Effector CD8-positive, alpha-beta T cell (primary cell): Measurements from ENCODE around the gene MPRIP.
"Not testable (repeated sequence)": the region's sequence is repeated elsewhere in the genome, so short reads cannot be mapped to it uniquely, and the experiment has no call there.

Experiments used
- DNase-seq: peaks from one replicate; lab custom pipeline; 2025; lab: John Stamatoyannopoulos, UW

The MPRIP gene

DNA sequence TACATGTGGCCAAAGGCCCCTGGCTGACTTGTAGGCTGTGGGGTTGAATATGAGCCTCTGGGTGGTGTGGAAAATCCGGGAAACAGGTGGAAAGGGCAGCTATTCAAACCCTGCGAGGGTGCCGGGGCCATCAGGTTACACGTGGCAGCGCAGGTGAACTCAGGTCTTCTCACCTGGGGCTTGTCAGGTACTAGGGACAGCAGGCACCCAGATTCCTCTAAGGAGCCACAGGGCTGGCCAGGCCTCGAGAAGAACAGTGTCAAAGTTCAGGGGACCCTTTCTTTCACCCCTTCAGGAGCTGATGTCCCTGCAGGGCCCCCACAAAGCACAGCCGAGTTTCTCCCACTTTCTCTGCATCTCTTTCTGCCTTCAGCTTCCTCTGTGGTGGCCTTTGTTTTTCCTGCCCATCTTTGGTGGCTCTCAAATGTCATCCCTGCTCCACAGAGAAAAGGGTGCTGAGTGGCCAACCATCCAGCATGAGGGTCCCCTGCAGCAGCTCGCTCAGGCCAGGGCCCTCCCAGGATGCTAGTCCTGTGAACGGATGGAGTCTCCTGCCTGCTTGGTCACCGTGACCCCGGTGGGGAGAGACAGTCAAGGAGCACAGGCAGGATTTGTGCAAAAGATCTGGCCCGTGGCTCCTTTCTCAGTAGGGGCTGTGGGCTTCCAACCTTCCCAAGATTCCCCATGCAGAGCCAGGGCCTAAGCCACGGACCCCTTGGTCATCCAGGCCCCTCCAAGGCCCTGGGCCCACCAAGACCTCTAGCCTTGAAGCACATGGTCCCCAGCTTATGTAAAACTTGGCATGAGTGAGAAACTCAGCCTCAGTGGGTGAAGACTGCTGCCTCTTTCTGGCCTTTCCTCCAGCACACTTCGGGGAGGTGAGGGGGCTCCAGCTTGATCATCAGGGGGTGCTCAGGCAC is 28.2 kb upstream of the MPRIP start:
- not testable (repeated sequence) for DNase-seq

DNA sequence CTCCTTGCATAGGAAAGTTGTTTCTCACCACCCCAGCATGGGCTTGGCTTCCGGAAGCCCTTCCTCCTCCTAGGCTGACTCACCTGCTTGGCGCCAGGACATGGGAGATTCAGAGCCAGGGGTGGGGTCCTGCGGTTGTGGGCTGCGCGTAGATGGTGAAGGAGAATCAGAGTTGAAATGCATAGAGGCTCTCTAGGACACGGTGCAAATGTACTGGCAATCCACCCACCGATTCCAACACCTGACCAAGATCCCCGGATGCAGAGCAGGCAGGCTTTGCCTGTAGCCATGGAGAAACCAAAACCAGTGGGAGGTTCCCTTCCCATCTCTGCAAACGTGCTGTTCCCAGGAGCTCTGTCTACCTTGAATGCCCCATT is 27.5 kb upstream of the MPRIP start:
- DNase-seq: not testable (repeated sequence)

DNA sequence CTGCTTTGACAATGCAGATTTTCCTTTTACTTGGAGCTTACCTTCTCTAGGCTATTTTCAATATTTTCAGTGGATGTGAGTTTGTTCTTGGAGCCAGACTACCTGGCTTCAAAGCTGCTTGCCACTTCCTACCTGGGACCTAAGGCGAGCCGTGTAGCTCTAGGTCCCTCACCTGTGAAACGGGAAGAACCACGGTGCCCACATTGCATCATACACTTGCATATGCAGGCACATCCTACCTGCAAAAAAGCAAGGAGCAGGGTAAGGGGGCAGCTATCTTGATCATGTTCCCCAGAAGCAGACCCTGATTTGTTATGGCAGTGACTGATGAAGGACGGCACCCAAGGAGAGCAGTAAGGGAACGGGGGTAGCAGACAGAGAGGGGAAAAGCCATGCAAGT is 27.0 kb upstream of the MPRIP start:
- DNase-seq: no peak

DNA sequence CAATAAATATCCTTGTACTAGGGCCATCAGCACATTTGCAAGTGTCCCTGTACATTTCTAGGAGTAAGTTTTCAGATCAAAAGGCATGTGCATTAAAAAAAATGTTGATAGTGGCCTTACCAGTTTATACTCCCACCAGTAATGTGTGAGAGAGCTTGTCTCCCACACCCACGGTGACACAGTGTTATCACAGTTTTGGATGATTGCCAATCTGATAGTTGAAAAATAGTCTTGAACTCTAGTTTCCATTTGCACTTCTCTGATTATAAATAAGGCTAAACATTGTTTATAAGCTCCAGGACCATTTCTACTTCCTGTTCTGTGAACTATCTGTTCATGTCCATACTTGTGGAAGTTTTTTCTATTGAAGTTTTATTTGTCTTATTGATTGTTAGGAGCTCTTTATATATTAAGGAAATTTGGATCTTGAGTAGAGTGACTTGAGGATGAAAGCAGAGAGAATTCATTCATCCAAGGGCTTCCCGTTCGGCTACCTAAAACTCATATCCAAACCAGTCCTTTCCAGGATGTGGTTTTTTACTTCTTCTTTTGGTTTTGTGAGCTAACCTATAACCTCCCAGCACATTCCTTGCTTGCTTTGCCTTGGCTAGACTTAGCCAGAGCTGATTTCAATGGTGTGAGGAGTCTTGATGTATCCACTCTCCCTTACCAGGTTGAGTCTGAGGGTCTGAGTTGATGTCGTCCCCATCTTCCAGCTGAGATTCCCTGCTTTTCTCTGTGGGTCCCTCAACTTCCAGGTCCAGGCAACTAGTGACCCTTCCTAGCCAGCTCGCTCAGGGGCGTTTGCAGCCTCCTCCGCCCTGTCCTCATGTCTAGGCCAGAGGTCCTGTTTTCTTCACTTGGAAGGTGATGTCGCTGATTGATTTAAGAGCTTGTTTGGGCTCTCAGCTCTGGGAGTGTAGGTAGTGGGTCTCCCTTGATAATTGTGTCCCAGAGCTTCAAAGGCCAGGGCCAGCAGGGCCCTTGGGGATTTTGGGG is 25.8 kb upstream of the MPRIP start:
- not testable (repeated sequence) for DNase-seq

DNA sequence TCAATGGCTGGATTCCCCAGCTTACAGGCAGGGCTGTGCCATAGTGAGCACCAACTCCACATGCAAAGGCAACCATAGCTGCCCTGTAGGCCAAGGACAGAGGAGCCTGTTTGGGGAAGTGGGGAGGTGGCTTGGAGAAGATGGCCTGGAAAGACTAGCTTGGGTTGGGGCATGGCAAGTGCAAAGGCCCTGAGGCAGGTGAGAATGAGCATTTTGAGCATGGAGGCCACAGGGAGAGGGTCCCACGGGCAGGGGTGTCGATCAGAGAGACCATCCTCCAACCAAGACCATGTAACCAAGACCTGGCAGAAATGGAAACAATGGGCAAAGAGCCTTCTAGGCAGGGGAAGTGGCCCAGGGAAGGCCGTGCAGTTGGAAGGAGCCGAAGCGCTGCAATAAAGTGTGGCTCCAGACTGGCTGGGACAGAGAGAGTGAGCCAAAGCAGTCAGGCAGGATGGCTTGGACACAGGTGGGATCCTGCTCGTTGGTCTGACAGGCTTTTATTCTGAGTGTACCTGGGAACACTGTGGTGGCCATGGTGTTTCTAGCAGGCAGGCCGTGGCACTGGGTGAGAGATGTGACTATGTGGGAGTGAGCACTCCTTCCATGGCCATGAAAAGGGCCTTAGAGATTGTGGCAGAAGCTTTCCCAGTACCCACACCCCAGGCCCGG is 24.8 kb upstream of the MPRIP start:
- no peak for DNase-seq

DNA sequence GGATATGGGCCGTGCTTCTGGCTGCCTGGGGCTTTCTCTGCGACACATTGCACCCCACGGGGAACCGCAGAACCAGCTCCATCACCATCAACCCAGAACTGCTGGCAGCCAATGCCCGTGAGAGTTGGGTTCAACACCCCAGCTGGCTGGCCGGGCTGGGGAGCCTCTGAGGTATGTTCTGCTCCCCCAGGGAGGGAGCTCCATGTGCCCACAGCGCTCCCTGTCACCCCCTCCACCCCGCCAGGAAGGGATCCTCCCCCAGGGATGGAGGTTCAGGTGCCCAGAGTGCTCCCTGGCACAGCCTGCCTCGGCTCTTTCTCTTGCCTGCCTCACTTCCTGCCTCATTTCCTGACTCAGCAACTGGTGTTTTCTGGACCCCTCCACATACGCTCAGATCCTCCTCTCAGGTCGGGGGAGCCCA is 24.2 kb upstream of the MPRIP start:
- DNase-seq: no peak

DNA sequence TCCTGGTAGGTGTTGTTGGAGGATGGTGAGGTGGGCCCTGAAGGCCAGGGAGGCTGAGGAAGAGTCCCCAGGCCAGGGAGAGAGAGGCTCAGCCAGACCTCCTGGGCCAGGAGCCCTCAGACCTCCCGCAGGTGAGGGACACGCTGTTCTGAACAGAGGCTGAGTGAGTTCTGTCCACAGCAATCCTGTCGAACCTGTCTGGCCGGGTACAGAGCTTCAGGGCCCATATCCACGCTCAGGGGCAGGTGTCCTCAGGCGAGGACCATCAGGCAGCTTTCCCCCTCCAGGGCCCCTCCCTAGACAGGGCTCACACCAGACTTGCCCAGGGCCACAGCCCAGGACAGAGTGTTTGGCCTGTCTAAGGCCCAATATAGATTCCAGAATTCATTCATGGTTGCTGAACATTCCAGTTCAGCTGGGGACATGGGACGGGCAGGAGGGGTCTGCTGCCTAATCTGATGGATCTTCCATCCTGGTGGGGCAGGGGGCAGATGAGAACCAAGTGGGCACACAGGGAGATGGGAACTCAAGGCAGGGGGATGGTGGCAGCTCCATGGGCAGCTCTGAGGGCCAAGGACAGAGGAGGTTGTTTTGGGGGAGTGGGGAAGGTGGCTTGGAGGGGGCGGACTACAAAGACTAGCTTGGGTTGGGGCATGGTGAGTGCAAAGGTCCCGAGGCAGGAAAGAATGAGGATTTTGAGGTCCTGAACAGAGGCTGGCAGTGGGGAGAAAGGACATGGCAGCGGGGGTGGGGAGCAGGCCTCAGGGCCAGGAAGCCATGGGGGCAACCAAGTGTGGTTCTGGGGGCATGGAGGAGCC is 23.4 kb upstream of the MPRIP start:
- no peak for DNase-seq

DNA sequence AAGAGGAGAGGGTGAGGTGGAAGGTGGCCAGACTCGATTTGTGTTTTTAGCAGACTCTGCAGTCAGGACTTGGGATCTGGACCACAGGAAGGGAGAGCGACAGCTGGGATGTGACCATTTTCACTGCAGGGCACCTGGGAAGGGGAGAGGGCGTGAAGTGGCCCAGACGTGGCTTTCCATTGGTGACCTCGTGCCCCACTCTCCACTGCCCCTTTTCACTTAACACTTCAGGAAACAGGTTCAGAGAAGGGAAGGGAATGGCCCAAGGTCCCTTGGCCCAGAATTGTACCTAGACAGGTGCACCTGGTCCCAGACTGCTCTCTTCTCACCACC is 22.9 kb upstream of the MPRIP start:
- DNase-seq: no peak

DNA sequence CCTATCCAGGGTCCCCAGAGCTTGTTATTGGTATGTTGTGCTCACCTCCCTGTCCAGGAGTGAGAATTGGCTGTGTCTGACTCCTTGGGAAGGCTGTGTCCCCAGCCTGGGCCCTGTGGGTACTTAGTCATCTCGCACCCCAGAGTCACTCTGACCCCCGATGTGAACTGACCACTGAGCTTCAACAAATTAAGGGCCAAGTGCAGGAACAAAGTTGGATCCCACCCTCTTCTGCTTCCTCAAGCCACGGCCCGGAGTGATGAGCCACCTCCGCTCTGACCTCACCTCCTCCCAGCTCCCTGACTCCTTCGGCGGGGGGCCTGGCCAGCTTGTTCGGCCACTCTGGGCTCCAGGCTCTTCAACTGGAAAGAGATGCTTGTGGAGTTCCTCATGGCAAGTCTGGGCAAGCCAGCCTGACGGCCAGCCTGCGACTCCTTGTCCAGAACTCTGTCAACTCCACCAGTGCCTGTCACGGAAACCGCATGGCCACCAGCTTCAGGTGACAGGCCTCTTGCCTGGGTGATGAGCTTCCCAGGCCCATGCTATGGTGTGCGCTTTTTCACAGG is 22.3 kb upstream of the MPRIP start:
- DNase-seq: no peak

DNA sequence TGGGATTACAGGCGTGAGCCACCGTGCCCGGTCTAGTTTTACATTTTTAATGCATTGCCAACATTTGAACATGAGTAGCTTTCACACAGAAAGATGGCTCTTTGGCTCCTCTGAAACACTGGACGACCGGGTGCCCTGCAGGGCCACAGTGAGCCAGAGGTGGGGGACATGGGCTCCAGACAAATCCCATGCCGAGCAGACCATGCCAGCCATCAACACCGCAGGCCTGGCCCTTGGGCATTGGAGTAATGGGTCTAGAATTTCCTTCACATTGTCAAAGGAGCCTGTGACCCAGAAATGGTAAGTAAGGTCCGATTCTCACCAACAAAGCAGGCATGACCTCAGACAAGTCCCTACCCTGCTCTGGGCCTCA is 21.4 kb upstream of the MPRIP start:
- DNase-seq: no peak

DNA sequence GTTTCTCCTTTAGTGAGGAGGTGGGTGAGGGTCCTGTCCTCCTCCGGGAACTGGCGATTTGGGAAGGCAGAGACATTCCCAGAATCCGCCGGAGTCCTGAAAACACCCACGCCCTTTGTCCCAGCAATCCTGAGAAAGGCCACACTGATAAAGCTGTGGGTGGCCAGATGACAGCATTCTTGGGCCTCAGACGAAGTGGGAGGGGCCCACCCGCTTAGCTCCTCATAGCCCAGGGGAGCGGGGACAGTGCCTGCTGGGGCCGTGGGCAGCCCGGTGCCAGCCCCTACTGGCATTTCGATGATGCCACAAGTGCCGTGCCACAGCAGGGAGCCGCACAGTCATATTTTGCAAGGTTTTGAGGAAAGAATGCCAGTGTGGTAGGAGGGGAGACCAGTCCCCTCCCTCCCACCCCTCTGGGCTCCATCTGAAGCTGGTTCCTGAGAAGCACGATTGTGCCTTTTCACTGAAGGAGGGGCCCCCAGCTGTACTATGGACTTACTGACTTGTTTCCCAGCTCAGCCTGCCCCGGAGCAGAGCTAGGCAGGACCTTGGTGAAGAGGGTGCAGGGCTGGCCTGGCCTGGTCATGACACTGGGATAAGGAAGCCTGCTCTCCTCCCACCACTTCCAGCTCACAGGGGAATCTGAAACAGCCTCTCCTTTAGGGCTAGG is 20.9 kb upstream of the MPRIP start:
- no peak for DNase-seq

DNA sequence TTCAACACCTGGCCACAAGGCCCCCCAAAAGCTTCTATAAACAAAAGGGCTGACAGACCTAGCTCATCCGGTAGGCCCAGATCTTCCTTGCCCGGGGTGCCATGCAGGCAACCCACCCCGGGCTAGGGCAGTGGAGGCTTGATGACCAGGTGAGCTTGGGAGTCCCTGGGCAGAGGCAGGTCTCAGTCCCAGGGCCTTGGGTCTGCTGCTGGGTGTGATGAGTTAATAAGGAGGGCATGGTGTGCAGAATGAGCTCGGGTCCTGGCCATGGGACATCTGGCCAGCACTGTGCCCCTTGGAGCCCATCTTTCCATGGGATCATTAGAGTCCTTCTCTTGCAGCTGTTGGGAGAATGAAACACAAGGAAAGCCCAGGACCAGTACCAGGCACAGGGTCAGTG is 20.2 kb upstream of the MPRIP start:
- DNase-seq: no peak

DNA sequence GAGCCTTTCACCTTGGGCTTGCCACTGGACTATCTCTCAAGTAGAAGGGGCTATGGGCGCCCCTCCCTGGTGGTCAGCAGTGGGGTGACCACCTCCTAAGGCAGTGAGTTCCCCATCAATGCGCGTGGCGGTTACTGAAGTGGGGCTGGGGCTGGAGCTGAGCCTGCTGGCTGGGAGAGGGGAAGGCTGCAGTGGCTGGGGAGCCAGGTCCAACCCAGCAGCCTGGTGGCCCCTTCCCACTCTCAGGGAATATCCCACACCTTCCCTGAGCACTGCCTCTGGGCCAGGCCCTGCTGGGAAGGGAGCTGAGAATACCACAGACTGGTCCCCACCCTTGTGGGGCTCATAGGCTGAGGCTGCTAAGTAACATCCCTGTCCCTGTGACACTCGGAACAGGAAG is 19.8 kb upstream of the MPRIP start:
- no peak for DNase-seq

DNA sequence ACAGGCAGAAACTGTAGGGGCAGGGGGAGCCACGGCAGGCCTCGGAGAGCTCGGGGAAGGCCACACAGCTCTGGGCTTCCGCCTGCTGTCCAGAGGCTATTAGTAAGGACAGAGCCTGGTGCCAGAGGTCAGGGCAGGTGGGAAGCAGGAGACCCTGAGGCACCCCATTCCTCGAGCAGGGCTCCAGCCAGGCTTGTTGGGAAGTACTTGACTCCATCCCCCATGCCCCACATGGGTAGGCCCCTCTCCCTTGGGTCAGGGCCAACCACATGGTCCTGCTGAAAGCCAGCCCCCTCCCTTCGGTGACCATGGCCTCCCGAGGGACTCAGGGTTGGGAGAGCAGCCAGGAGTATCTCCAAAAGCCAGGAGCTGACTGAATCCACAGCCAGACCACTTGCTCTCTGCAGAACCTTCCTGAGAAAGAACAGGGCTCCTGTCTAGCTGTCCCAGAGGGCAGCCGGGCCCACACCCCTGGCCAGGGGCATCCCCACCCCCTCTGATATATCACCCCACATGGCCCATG is 17.4 kb upstream of the MPRIP start:
- no peak for DNase-seq

DNA sequence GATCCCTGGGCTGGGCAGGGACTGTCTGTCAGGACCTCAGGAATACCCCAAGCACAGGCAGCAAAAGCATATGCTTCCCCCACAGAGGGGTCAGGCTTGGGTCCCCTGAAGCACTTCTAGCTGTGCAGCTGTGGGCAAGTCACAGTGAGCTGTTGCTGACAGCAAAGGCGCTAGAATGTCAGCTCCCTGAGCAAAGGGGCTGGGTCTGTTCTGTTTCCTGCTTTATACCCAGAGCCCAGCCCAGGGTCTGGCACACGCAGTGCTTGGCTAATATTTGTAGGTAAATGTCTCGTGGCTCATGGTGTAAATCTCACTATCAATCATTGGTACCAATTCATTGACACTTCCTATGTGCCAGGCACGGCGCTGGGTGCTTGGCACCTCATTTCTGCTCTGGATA is 16.6 kb upstream of the MPRIP start:
- no peak for DNase-seq

DNA sequence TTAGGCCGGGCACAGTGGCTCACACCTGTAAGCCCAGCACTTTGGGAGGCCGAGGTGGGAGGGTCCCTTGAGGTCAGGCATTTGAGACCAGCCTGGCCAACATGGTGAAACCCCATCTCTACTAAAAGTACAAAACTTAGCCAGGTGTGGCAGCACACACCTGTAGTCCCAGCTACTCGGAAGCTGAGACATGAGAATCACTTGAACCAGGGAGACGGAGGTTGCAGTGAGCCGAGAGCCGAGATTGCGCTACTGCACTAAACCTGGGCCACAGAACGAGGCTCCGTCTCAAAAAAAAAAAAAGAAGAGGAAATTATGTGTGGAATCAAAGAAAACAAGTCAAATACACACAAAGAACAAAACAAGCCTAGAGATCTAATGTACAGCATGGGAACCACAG is 16.1 kb upstream of the MPRIP start:
- DNase-seq: no peak

DNA sequence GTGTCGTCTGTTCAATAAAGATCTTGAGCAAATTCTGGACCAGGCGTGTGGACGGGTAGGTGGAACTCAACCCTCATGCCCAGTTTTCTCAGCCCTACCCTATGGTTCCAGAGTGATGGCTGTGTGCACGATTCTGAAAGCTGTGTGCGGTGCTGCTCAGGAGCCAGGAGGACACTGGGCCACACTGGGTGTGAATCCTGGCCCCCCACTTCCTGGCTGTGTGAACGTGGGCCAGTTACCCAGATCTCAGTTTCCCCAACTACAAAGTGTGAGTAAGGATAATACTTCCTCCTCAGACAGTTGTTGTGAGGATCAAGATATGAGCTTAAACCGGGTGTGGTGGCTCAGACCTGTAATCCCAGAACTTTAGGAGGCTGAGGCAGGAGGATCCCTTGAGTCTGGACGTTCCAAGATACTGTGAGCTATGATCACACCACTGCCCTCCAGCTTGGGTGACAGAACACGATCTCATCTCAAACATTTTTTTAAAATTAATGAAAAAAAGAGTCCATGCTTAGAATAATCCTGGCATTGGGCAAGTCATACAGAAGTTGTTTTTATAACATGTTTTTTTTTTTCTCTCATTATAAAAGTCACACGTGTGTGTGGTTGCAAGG is 14.7 kb upstream of the MPRIP start:
- DNase-seq: no peak

DNA sequence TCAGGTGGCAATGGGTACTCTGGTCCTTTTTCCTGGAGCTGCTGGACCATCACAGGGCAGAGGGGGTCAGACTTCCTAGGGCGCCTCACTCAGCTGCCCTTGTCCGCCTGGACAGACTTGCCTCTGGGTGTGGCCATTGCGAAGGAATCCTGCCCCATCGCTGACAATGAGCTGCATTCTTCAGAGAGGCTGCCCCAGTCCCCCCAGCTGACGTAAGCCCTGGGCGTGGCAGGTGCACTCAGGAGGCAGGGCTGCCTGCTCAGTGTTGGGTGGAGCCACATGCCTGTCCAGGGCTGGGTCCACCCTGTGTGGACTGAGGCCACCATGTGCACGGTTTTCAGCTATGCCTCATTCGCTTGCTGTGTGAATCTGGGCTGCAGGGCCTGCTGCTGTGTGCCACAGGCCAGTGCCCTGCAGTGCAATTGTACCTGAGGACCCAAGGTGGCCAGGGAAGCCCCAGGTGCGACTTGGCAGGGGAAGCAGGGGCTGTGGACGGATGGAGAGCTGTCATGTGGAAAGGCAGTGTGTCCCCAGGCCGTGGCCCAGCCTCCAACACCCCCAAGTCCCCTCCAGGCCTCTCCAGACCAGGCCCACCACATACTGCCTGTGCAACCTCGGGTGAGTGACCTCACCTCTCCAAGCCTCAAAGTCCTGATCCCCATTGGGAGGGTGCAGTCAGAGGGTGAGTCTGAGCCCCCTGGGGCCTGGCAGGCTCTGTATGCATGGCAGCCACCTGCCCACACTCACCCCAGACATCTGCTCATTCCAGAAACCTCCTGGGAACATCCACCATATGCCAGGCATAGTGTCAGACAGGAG is 14.0 kb upstream of the MPRIP start:
- no peak for DNase-seq
